ENCODE measurements around the gene OR10H4. TPM values are rescaled to one million over a fixed set of nuclear protein-coding genes. Genes with fewer than 3 reads are reported as not detected.

The OR10H4 gene
- total and polyA plus RNA-seq, 2 of the 4 experiments (the other 2 are of a cell fraction) = not detected

- H3K4me3 ChIP-seq (ENCODE audit: insufficient read depth, low read depth, low read length) = no peak overlapping the region
- dilution Hi-C loops (cut with HindIII; ENCODE audit: low sequenced_read_pairs, unreplicated experiment) (no loop called here), in situ Hi-C loops (cut with MboI; ENCODE audit: low sequenced_read_pairs) (no loop called here), intact Hi-C loops (cut with micrococcal nuclease) (no loop called here)
- H3K4me2 ChIP-seq (ENCODE audit: low read depth, low read length) = no peak overlapping the region
- ATAC-seq (ENCODE audit: low read depth) = no peak
- H3K23ac ChIP-seq (ENCODE audit: low read depth, low read length) = no peak overlapping the region
- H2BK120ac ChIP-seq (ENCODE audit: low read depth, low read length) = no peak overlapping the region
- no peaks in the 10 kb centered on the region for H3K4me1 ChIP-seq (ENCODE audit: control insufficient read depth, insufficient read depth, low read length)
- H3K18ac ChIP-seq (ENCODE audit: low read depth, low read length) = no peak overlapping the region
- ChIA-PET POLR2A (ENCODE audit: unreplicated experiment) (no interaction called here), CTCF (no interaction called here)
- H3K36me3 ChIP-seq (ENCODE audit: control insufficient read depth, insufficient read depth, low read length) = no peaks in the 10 kb centered on the region
- no peak overlapping the region for H3K14ac ChIP-seq (replicated peaks; ENCODE audit: low read depth, low read length)
- no peak overlapping the region for H2AK5ac ChIP-seq (ENCODE audit: low read depth, low read length)
- no peak overlapping the region for H3K4ac ChIP-seq (ENCODE audit: low read depth, low read length)
- H2AFZ ChIP-seq (replicated peaks; ENCODE audit: low read length, poor library complexity) = no peak overlapping the region
- H2BK15ac ChIP-seq (ENCODE audit: low read depth, low read length) = no peak overlapping the region
- no peak overlapping the region for H3K9ac ChIP-seq (ENCODE audit: low read depth, low read length)
- H4K91ac ChIP-seq (ENCODE audit: insufficient read depth, low read depth, low read length) = no peak overlapping the region
- no peaks in the 10 kb centered on the region for H3K27me3 ChIP-seq (ENCODE audit: control insufficient read depth, insufficient read depth, low read length)
- 82% methylated on average over 5 of the region's 8 CpGs; no CpG with 5 or more reads in 1 of the 2 experiments for WGBS, 2 experiments (ENCODE audit: extremely low coverage in 2 of 2, insufficient read length in 1 of 2)
- no peaks in the 10 kb centered on the region for H3K79me1 ChIP-seq (ENCODE audit: low read depth in 1 of 2, low read length in 2 of 2)
- no peak overlapping the region for H3K27ac ChIP-seq (ENCODE audit: insufficient read depth, low read length)
- H4K5ac ChIP-seq (ENCODE audit: low read depth, low read length) = no peak overlapping the region
- no peak overlapping the region for H2AK9ac ChIP-seq (replicated peaks; ENCODE audit: low read depth, low read length, poor library complexity)
- H2BK20ac ChIP-seq (ENCODE audit: low read depth, low read length) = no peak overlapping the region
- no peak overlapping the region for H4K8ac ChIP-seq (ENCODE audit: low read depth in 2 of 2, low read length in 2 of 2)
- DNase-seq = no peak
- BruUV-seq (replicated peaks) = no TSS peak
- H3K9me1 ChIP-seq (ENCODE audit: insufficient read depth, low read length) = no peaks in the 10 kb centered on the region
- no peak overlapping the region for H3K56ac ChIP-seq (ENCODE audit: extremely low read depth, insufficient read depth, low read length)
- TF ChIP-seq USF2 (IDR thresholded peaks at IDR 0.05; ENCODE audit: low read depth, low read length) (no peak), RCOR1 (IDR thresholded peaks at IDR 0.05; ENCODE audit: insufficient replicate concordance, low read length) (no peak), MAZ (IDR thresholded peaks at IDR 0.05; ENCODE audit: borderline replicate concordance, low read depth, low read length) (no peak), SMC3 (IDR thresholded peaks at IDR 0.05; ENCODE audit: low read depth, low read length) (no peak), POLR2A (IDR thresholded peaks at IDR 0.05; ENCODE audit: low read depth, low read length) (no peak), RAD21 (IDR thresholded peaks at IDR 0.05; ENCODE audit: low read length) (no peak)
- no peaks in the 10 kb centered on the region for H4K20me1 ChIP-seq (ENCODE audit: insufficient read depth, low read length)
- peaks cover 2% of the 10 kb centered on the region; the same call in 1 of the 2 replicates for H3K9me3 ChIP-seq (ENCODE audit: control insufficient read depth, insufficient read depth, low read length)
- no peak overlapping the region for H2BK5ac ChIP-seq (ENCODE audit: low read depth, low read length, poor library complexity, severe bottlenecking)
These were observed 35.0 kb upstream of the OR10H4 start for GRCh38 chr19:15913830-15914229.
